Measurements from ENCODE around the gene PPP1R13L.
A peak's percentile ranks its signal among the peaks of the same experiment; 100 is the strongest.
"Not testable (repeated sequence)": the region's sequence is repeated elsewhere in the genome, so short reads cannot be mapped to it uniquely, and the experiment has no call there.

Gene PPP1R13L

DNA sequence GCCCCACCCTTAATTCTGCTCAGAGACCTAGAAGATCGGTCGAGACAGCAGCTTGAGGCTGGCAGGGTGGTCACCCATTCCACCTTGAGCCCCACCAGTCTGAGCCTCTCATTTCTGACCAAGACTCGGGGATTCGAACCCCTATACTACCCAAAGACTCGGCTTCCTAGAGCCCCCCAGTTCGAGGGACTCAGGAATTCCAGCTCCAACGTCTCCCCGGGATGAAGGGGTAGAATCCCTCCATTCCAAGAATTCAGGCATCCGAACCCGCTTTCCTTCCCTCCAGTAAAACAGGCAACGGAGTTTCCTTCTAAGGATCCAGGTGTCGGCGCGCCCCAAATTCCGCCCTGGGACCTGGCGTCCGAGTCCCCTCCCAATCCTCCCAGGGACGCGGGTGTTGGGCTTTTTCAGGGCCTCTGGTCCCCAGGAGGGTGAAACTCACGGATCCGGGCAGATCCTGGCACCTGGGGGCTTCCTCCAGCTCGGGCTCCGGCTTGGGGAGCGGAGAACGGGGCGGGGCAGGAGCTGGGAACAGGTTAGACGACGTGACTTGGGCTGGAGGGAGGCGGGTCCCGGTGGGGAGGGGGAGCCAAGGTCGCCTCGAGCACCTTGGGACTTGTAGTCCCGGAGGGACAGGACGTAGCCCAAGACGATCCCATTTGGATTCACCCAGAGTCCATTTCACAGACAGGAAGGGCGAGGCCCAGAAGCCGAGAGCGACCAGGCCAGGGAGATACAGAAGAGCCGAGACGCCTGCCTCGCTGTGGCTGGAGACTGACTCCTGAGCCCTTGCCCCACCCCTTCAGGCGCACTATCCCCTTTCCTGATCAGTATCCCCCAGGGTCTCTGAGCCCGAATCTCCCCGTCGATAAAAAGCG, at the start of gene PPP1R13L:
Gene PPP1R13L (minus strand): TSS at position 513 of the 878 bp plus-strand sequence. CDS start 6,751 bp downstream, outside the sequence.
- no peak for DNase-seq (ENCODE audit: low read depth in 1 of 2, low spot score in 1 of 2)

DNA sequence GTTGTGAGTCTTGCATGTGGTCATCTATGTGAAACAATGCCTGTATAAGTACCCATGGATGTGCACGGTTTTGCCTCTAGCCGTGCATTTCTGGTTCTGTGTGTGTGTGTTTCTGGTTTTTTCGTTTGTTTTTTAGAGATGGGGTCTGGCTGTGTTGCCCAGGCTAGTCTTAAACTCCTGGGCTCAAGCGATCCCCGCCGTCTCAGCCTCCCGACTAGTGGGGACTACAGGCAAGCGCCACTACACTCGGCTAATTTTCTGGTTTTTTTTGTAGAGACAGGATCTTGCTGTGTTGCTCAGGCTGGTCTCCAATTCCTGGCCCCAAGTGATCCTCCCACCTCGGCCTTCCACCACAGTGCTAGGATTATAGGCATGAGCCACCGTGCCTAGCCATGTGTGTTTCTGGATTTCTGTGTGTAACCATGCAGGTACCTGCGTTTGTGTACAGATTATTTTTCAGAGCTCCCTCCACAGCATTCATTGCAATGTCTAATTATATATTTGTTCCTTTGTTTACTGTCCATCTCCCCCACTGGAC, 47.0 kb upstream of the PPP1R13L start:
- no peak for DNase-seq (ENCODE audit: low read depth in 1 of 2, low spot score in 1 of 2)

GRCh38 chr19:45451131-45451849, 46.4 kb upstream of the PPP1R13L start:
- DNase-seq (ENCODE audit: low read depth in 1 of 2, low spot score in 1 of 2), result no peak

DNA sequence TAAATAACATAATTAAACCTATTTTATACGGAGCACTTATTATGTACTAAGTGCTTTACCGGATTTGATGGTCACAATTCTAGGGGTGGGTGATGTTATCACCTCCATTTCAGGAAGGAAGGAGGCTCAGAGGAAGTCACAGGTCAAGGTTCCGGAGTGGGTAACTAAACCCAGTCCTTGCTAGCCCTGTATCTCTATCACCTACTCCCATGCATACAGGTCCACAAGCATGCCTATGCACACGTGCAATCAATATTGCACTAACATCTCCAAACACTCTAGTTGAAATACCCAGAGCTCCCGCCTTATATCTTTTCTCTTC, 45.1 kb upstream of the PPP1R13L start:
- DNase-seq (ENCODE audit: low read depth in 1 of 2, low spot score in 1 of 2), result no peak

- no peak for DNase-seq (ENCODE audit: low read depth in 1 of 2, low spot score in 1 of 2)
These were observed 44.0 kb upstream of the PPP1R13L start for GRCh38 chr19:45448887-45449299.

GRCh38 chr19:45448425-45448756, 43.5 kb upstream of the PPP1R13L start:
- DNase-seq (ENCODE audit: low read depth in 1 of 2, low spot score in 1 of 2), result no peak

- no peak for DNase-seq (ENCODE audit: low read depth in 1 of 2, low spot score in 1 of 2)
These were observed 42.1 kb upstream of the PPP1R13L start for GRCh38 chr19:45446944-45447343.

GRCh38 chr19:45446295-45446694, 41.4 kb upstream of the PPP1R13L start:
- no peak for DNase-seq (ENCODE audit: low read depth in 1 of 2, low spot score in 1 of 2)

GRCh38 chr19:45445139-45445538, 40.3 kb upstream of the PPP1R13L start:
- DNase-seq (ENCODE audit: low read depth in 1 of 2, low spot score in 1 of 2), result no peak

DNA sequence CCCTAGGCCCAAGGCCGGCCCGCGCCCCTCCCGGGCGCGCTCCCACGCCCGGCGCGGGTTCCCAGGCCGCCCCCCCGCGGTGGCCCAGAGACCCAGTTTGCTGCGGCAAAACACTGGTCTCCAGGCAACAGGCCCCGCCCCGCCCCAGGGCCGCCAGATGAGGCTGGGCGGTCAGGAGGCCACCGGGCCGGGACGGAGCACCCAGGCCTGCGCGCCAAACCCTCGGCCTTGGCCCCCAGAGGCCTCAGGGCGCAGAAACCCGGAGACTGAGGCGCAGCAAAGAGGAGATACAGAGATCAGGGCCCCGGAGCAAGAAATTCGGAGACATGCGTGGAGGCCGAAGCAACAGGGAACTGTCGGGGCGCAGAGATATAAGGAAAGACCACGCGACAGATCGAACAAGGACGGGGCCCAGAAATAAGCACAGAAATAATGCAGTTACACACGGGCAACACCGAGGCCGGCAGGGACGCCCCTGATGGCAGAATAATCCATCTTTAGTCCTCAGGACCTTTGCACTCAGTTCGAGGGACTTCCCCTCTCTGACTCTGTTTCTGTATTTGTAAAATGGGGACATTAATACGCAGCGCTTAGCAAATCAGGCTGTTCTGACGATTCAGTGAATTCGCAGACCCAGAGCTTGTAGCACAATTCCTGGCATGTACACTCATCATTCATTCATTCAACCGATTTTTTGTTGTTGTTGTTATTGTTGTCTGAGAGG, 39.6 kb upstream of the PPP1R13L start:
- peak; percentile 49 to 71 for DNase-seq (ENCODE audit: low read depth in 1 of 2, low spot score in 1 of 2)

DNA sequence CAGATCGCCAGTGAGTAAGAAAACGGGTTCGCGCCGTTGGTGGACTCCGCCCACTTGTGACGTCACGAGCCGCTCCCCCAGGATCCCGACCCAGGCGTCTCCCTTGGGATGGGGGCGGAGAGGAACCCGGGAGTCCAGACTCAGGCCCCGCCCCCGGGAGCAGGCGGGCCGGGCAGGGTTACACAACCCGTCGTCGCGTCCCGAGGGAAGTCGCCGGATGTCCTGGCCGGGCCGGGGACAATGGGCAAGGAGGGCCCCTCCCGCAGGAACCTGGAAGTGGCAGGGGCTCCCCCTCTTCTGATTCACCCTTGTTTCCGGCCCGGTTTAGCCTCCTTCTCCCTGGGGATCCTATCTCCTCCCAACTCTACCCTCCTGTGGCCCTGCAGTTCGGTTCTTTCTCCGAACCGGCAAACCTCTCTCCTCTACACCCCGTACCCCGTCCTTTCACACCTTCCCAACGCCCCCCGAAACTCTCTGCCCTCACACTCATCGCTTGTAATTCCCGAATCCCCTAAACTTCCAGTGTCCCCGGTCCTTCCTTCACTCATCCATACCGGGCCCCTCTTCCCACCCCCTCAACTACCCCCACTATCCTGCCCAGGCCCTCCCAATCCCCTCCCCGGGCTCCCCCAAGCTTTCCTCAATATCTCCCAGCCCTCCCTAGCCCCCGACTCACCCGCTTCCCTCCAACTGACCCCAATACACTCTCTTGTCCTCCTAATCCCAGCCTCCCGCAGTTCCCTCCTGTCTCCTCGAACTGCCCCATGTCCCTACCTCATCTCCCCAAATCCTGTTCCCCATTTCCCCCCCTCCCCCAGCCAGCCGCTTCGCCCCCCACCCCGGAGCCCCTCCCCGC, 38.8 kb upstream of the PPP1R13L start:
- DNase-seq (ENCODE audit: low read depth in 1 of 2, low spot score in 1 of 2), result peak in 1 of 2 donors; percentile 30

- DNase-seq (ENCODE audit: low read depth in 1 of 2, low spot score in 1 of 2), result no peak
These were observed 38.1 kb upstream of the PPP1R13L start for GRCh38 chr19:45442778-45443461.

DNA sequence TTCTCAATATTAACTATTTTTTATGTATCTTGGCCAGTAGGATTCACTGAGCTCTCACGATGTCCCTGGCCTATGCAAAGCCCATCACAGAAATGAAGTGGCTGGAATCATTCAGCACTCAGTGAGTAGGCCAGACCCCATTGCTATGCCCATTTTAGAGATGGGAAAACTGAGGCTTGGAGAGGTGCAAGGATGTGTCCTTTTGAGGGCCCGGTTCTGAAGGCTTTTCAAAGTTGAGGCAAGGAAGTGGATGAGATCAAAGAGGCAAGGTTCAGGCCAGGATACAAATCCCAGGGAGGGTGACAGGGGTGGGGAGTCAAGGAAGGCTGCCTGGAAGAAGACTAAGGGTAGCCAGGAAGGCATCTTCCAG, 37.5 kb upstream of the PPP1R13L start:
- no peak for DNase-seq (ENCODE audit: low read depth in 1 of 2, low spot score in 1 of 2)

GRCh38 chr19:45440873-45441654, 36.2 kb upstream of the PPP1R13L start:
- no peak for DNase-seq (ENCODE audit: low read depth in 1 of 2, low spot score in 1 of 2)

DNA sequence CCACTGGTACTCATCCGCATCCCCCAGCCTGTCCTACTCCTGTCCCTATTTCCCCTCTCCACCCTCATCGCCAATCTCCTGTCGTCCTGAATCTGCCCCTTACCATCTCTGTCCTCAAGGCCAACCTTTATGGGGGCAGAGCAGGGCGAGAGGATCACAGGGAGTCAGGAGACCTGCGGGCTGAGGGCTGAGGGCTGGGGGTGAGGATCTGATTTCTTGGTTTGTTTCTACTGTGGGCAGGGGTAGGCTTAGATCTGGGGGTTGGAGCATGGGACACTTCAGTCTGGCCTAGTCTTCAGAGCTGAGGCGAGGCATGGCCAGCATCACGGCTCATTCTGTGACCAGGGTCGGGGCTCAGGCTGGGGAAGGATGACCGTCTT, 35.4 kb upstream of the PPP1R13L start:
- no peak for DNase-seq (ENCODE audit: low read depth in 1 of 2, low spot score in 1 of 2)

DNA sequence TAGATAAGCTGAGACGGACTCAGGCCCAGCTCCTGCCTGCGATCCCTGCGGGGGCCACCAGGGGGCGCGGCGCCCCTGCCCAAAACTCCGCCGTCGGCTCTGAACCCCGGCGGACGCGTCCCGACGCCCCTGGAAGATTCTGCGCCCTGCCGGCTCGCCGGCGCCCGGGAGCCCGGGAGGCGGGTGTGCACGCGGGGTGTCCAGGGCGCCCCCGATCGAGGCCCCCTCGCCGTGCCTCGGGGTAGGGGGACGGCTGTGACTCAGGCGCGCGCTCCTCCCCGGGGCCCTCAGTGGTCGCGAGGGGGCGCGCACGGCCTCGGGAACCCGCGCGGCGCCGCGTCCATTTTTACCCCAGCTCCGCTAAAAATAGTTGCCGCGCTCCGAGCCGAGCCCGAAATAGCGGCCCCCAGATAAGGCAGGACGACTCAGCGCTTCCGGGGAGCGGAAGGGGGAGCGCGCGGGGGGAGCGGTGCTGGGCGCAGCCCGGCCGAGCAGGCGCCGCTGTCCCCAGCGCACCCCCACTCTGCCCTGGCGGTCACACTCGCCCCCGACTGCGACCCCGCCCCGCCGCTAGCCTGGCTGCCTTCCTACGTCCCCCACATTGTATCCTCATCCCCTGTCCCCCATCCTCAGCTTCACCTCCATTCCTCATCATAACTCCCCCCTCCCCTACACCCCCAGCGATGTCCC, 34.8 kb upstream of the PPP1R13L start:
- peak; percentile 71 to 76 for DNase-seq (ENCODE audit: low read depth in 1 of 2, low spot score in 1 of 2)

DNA sequence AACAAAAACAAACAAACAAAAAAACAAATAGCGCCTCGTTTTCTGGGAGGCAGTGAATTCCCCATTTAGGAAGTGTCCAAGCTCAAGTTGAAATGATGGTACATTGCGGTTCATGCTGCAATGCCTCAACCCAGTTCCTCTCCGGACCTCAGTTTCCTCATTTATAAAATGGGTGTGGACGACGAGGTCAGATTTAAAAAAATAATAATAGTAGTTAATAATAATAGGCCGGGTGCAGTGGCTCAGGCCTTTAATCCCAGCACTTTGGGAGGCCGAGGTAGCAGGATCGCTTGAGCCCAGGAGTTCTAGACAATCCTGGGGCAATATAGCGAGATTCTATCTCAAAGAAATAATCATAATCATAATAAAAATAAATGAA, 34.3 kb upstream of the PPP1R13L start:
- no peak for DNase-seq (ENCODE audit: low read depth in 1 of 2, low spot score in 1 of 2)

DNA sequence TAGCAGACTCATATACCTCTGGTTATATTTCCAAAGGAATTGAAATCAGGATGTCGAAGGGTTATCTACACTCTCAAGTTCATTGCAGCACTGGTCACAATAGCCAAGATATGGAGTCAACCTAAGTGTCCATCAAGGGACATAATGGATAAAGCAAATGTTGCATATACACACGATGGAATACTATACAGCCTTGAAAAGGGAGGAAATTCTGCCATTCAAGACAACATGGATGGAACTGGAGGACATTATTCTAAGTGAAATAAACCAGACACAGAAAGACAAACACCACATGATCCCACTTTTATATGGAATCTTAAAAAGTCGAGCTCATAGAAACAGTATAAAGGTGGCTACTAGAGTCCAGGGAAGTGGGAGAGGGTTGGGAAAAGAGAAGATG, 32.5 kb upstream of the PPP1R13L start:
- DNase-seq (ENCODE audit: low read depth in 1 of 2, low spot score in 1 of 2), result no peak

GRCh38 chr19:45432543-45432942, 27.7 kb upstream of the PPP1R13L start:
- not testable (repeated sequence) for DNase-seq (ENCODE audit: low read depth in 1 of 2, low spot score in 1 of 2)
